H1 (cell line): ENCODE measurements around the gene GBGT1. TPM values are rescaled to one million over a fixed set of nuclear protein-coding genes. Genes with fewer than 3 reads are reported as not detected.
"Not testable (repeated sequence)": the region's sequence is repeated elsewhere in the genome, so short reads cannot be mapped to it uniquely, and the experiment has no call there.

Experiments
- CTCF ChIA-PET: fragments of 300-600 bp; sonication (Branson Sonifier 250); formaldehyde crosslinking; loops from one replicate; lab custom pipeline; 2021; ENCODE audit not compliant: partially characterized antibody; lab: Charles Lee
- POLR2A ChIA-PET: fragments of 300-600 bp; sonication (Branson Sonifier 250); formaldehyde crosslinking; loops from one replicate; lab custom pipeline; 2021; ENCODE audit warnings: inconsistent platforms; ENCODE audit not compliant: partially characterized antibody; lab: Charles Lee
- DNase-seq, 2 experiments: peaks; one replicate each; pipeline versions ENCODE4 v3.0.0 to v3.0.0-alpha.2; 2010 to 2022; ENCODE audit warnings: low spot score in 2 of 2, low read depth in 1 of 2, mixed read lengths in 1 of 2
- FAIRE-seq: peaks from 2 replicates; lab custom pipeline; 2011; peaks lifted over from hg19 to GRCh38; lab: Jason Lieb, UNC
- H2AFZ ChIP-seq: 2 replicates; pipeline ENCODE4 v1.8.1; 2012; ENCODE audit warnings: low read length, inconsistent platforms
- H2AK5ac ChIP-seq: 2 replicates; pipeline ENCODE4 v1.6.1; 2013; ENCODE audit warnings: low read depth, low read length
- H2BK120ac ChIP-seq: replicated peaks from 2 replicates; pipeline ENCODE3; 2013; ENCODE audit warnings: low read depth, low read length, inconsistent platforms
- H2BK12ac ChIP-seq: 2 replicates; pipeline ENCODE4 v1.6.1; 2013; ENCODE audit warnings: low read depth, low read length
- H2BK15ac ChIP-seq: 2 replicates; pipeline ENCODE4 v1.6.1; 2013; ENCODE audit warnings: low read length
- H2BK20ac ChIP-seq: 2 replicates; pipeline ENCODE4 v1.6.1; 2013; ENCODE audit warnings: low read length
- H2BK5ac ChIP-seq: 2 replicates; pipeline ENCODE4 v1.6.1; 2013; ENCODE audit warnings: low read depth, low read length
- H3K14ac ChIP-seq: 2 replicates; pipeline ENCODE4 v1.6.1; 2013; ENCODE audit warnings: inconsistent platforms; ENCODE audit not compliant: insufficient read length
- H3K18ac ChIP-seq: 2 replicates; pipeline ENCODE4 v1.6.1; 2013; ENCODE audit warnings: low read length; ENCODE audit errors: extremely low read depth
- H3K23ac ChIP-seq: 2 replicates; pipeline ENCODE4 v1.6.1; 2013; ENCODE audit warnings: inconsistent platforms; ENCODE audit not compliant: insufficient read length
- H3K23me2 ChIP-seq: 2 replicates; pipeline ENCODE4 v1.6.1; 2013; ENCODE audit warnings: low read depth, low read length
- H3K27ac ChIP-seq: 2 replicates; pipeline ENCODE4 v1.6.1; 2011; ENCODE audit warnings: low read depth, low read length, inconsistent platforms
- H3K27me3 ChIP-seq, 4 experiments: replicated peaks in 1 of 4; 1 replicate in 1 of 4; 2 replicates in 3 of 4; pipeline versions ENCODE4 v1.6.1 to v1.8.1; 2011 to 2013; ENCODE audit warnings: low read length in 3 of 4, mild to moderate bottlenecking in 3 of 4, inconsistent platforms in 2 of 4, mixed read lengths in 2 of 4, moderate library complexity in 1 of 4; ENCODE audit not compliant: control insufficient read depth in 3 of 4, insufficient read depth in 3 of 4; ENCODE audit errors: extremely low read depth in 1 of 4
- H3K36me3 ChIP-seq, 4 experiments: 2 replicates each; pipeline versions ENCODE4 v1.6.1 to v1.8.1; 2011 to 2013; ENCODE audit warnings: mild to moderate bottlenecking in 4 of 4, low read length in 3 of 4, moderate library complexity in 2 of 4, control low read depth in 1 of 4, inconsistent platforms in 1 of 4; ENCODE audit not compliant: insufficient read depth in 4 of 4, control insufficient read depth in 2 of 4
- H3K4ac ChIP-seq: replicated peaks from 2 replicates; pipeline ENCODE3; 2013; ENCODE audit warnings: low read length, low read depth, mixed read lengths, inconsistent platforms; ENCODE audit not compliant: insufficient read length
- H3K4me1 ChIP-seq, 4 experiments: replicated peaks in 1 of 4; 1 replicate in 1 of 4; 2 replicates in 3 of 4; pipeline versions ENCODE4 v1.6.1 to v1.8.1; 2011 to 2013; ENCODE audit warnings: low read length in 3 of 4, inconsistent platforms in 2 of 4, mixed read lengths in 1 of 4; ENCODE audit not compliant: insufficient read depth in 4 of 4, control insufficient read depth in 3 of 4
- H3K4me2 ChIP-seq, 2 experiments: 2 replicates each; pipeline versions ENCODE4 v1.6.1 to v1.8.1; 2011 to 2013; ENCODE audit warnings: low read depth in 2 of 2, low read length in 2 of 2, control low read depth in 1 of 2, inconsistent platforms in 1 of 2, mild to moderate bottlenecking in 1 of 2; ENCODE audit not compliant: insufficient read depth in 1 of 2
- H3K4me3 ChIP-seq, 4 experiments: fragments of 200-600, 300-600 bp in 1 of 4; sonication (generic), shearing (Covaris generic), sonication (Bioruptor Twin) in 1 of 4; 2 replicates each; pipeline versions ENCODE4 v1.5.1 to v1.8.1; 2011 to 2016; ENCODE audit warnings: low read length in 4 of 4, low read depth in 3 of 4, control low read depth in 2 of 4, inconsistent platforms in 2 of 4, mild to moderate bottlenecking in 2 of 4, mixed read lengths in 1 of 4, moderate library complexity in 1 of 4; ENCODE audit not compliant: insufficient read depth in 2 of 4; ENCODE audit errors: extremely low read depth in 1 of 4
- H3K56ac ChIP-seq: replicated peaks from 2 replicates; pipeline ENCODE3; 2013; ENCODE audit warnings: low read depth, mild to moderate bottlenecking, mixed read lengths, low read length, inconsistent platforms; ENCODE audit not compliant: insufficient read length
- H3K79me1 ChIP-seq: 2 replicates; pipeline ENCODE4 v1.6.1; 2013; ENCODE audit warnings: low read depth, low read length, control low read depth
- H3K79me2 ChIP-seq, 2 experiments: 2 replicates each; pipeline versions ENCODE4 v1.6.1 to v1.8.1; 2012 to 2013; ENCODE audit warnings: low read length in 2 of 2, mild to moderate bottlenecking in 2 of 2, inconsistent platforms in 1 of 2; ENCODE audit not compliant: insufficient read depth in 2 of 2, control insufficient read depth in 1 of 2
- H3K9ac ChIP-seq, 4 experiments: replicated peaks in 1 of 4; 1 replicate in 1 of 4; 2 replicates in 3 of 4; pipeline versions ENCODE4 v1.6.1 to v1.8.1; 2011 to 2013; ENCODE audit warnings: low read depth in 3 of 4, low read length in 3 of 4, control low read depth in 2 of 4, mild to moderate bottlenecking in 2 of 4, moderate library complexity in 2 of 4, inconsistent platforms in 1 of 4; ENCODE audit errors: extremely low read depth in 1 of 4
- H3K9me3 ChIP-seq, 2 experiments: 2 replicates each; pipeline versions ENCODE4 v1.6.1 to v1.8.1; 2012 to 2013; ENCODE audit warnings: mild to moderate bottlenecking in 2 of 2, moderate library complexity in 2 of 2, control low read depth in 1 of 2, inconsistent platforms in 1 of 2, low read depth in 1 of 2, low read length in 1 of 2, mixed read lengths in 1 of 2; ENCODE audit not compliant: insufficient read depth in 2 of 2
- H4K20me1 ChIP-seq, 2 experiments: replicated peaks in 1 of 2; 2 replicates each; pipeline versions ENCODE3 to v1.8.1; 2011 to 2013; ENCODE audit warnings: inconsistent platforms in 2 of 2, low read length in 2 of 2, mild to moderate bottlenecking in 1 of 2; ENCODE audit not compliant: insufficient read depth in 2 of 2, control insufficient read depth in 1 of 2
- H4K5ac ChIP-seq: 2 replicates; pipeline ENCODE4 v1.6.1; 2013; ENCODE audit warnings: low read length, low read depth, mixed read lengths, inconsistent platforms; ENCODE audit not compliant: insufficient read length
- H4K8ac ChIP-seq: 2 replicates; pipeline ENCODE4 v1.8.0; 2013; ENCODE audit warnings: mild to moderate bottlenecking, moderate library complexity, low read length, inconsistent platforms; ENCODE audit not compliant: insufficient read depth; ENCODE audit errors: extremely low read depth
- H4K91ac ChIP-seq: replicated peaks from 2 replicates; pipeline ENCODE3; 2013; ENCODE audit warnings: low read length, mixed read lengths, inconsistent platforms; ENCODE audit not compliant: insufficient read length
- WGBS, 2 experiments: shearing (Covaris generic) in 1 of 2; methylation state at CpG; one replicate each; pipeline versions ENCODE4 v1.1.6 to v1.1.7; 2013 to 2015; ENCODE audit warnings: low lambda C conversion rate in 2 of 2, mixed read lengths in 2 of 2, inconsistent platforms in 1 of 2, low coverage in 1 of 2, missing lambda C conversion rate in 1 of 2; ENCODE audit not compliant: insufficient replicate concordance in 2 of 2, insufficient coverage in 1 of 2, insufficient read length in 1 of 2; ENCODE audit errors: extremely low coverage in 1 of 2, missing lambda C conversion rate in 1 of 2; 5-methylcytosine and 5-hydroxymethylcytosine counted together
- polyA plus RNA-seq, 7 experiments: library from polyadenylated mRNA; depleted of rRNA in 3 of 7; stranded (reverse) in 5 of 7; unstranded in 2 of 7; fragments of >200 nt in 5 of 7; fragments of 200-250 nt in 2 of 7; gene quantifications; 1 replicate in 5 of 7; 2 replicates in 1 of 7; 4 replicates in 1 of 7; pipeline versions ENCODE4 v1.2.1 to v1.2.3, GENCODE V29; 2011 to 2013; ENCODE audit warnings: missing spikeins in 2 of 7, mixed read lengths in 2 of 7
- total RNA-seq: library from RNA; stranded (reverse); fragmentation: NEBNext Ultra II Directional; extraction: Animal tissue kit (Norgen Biotek cat#: 25700); gene quantifications from 2 replicates; pipeline ENCODE4 v1.2.1, GENCODE V29; 2021

The GBGT1 gene
- total and polyA plus RNA-seq, 2 of the 8 experiments (the other 6 are each of a cell fraction or from before 2014, with no cell fraction given): 7.1 to 9.7 TPM

DNA sequence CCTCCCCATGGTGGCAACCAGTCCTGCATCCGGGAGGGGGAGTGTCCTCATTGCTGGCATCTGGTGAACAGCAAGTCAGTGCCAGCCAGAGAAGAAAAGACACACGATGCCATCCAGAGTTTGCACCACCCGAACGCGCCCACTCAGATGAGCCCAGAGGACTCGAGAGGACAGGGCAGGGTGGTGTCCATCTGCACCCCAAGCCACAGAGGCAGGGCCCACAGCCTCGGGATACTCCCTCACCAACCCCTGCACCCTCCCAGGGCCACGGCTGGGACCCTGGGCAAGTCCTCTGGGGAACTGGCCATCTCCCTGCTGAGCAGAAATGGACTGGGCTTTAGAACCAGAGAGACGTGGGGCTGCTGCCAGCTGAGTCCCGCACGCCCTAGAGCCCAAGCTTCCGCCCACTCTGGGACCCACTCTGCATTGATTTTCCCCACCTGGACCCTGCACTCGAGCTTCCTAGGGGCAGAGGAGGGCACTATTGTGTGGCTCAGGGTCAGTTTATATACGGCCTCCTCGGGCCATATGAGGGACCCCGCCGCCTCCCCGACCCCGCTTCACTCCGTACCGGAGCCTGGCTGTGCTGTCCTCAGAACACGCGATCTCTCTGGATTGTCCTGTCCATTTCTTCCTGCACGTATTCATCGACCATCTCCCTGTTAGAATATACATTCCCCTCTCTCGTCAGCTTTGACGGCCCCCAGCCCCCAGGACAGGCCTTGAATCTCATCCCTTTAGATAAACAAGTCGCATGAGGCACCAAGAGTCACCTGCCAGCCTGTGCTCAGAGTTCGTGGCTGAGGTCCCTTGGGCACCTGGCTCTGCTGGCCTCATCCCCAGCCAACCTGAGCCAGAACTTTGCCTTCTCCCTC is 45.9 kb upstream of the GBGT1 start:
- H3K4me3 ChIP-seq, H3K23me2 ChIP-seq, H3K56ac ChIP-seq, H2BK5ac ChIP-seq, H2BK20ac ChIP-seq, H3K36me3 ChIP-seq, H2BK120ac ChIP-seq, H4K5ac ChIP-seq, H3K79me2 ChIP-seq, H3K4me1 ChIP-seq, H3K79me1 ChIP-seq, CTCF ChIA-PET, H4K8ac ChIP-seq, H3K14ac ChIP-seq, H2BK15ac ChIP-seq, H2AFZ ChIP-seq, H3K4me2 ChIP-seq, DNase-seq, H4K91ac ChIP-seq, H3K4ac ChIP-seq, POLR2A ChIA-PET, H3K27ac ChIP-seq, H3K18ac ChIP-seq, H2AK5ac ChIP-seq, H2BK12ac ChIP-seq, FAIRE-seq, H3K9ac ChIP-seq, H4K20me1 ChIP-seq, H3K23ac ChIP-seq, H3K9me3 ChIP-seq: not testable (repeated sequence)
- H3K27me3 ChIP-seq: peaks cover 10 to 42% (median 35%) of the 10 kb centered on the region in 4 experiments
- 83% methylated on average over 25 of the region's 29 CpGs; no CpG with 5 or more reads in 1 of the 2 experiments for WGBS, 2 experiments
